HG03066 (cell line): ENCODE data around the gene FOXG1.

Source experiments
- ATAC-seq: cut with Tn5 transposase; IDR thresholded peaks from one replicate; pipeline ENCODE4 v1.9.1; 2021; ENCODE audit warnings: low read depth; ENCODE audit not compliant: unreplicated experiment

The FOXG1 gene

GRCh38 chr14:28774764-28775735 is 8.5 kb downstream of the FOXG1 start:
- ATAC-seq, result no peak

GRCh38 chr14:28776482-28777266 is 10.1 kb downstream of the FOXG1 start:
- ATAC-seq, result no peak

- no peak for ATAC-seq
Observed at GRCh38 chr14:28777471-28778137, 11.0 kb downstream of the FOXG1 start.

GRCh38 chr14:28778138-28779117 is 11.8 kb downstream of the FOXG1 start:
- no peak for ATAC-seq

- no peak for ATAC-seq
Observed at GRCh38 chr14:28779456-28779855, 12.9 kb downstream of the FOXG1 start.

GRCh38 chr14:28780843-28781820 is 14.5 kb downstream of the FOXG1 start:
- no peak for ATAC-seq

GRCh38 chr14:28782301-28782700 is 15.7 kb downstream of the FOXG1 start:
- ATAC-seq, result no peak

GRCh38 chr14:28783664-28784063 is 17.1 kb downstream of the FOXG1 start:
- no peak for ATAC-seq

GRCh38 chr14:28784096-28785048 is 17.8 kb downstream of the FOXG1 start:
- ATAC-seq, result no peak

- peak; percentile 58 for ATAC-seq
Observed at GRCh38 chr14:28785096-28785952, 18.7 kb downstream of the FOXG1 start.

- ATAC-seq, result no peak
Observed at GRCh38 chr14:28807518-28807917, 40.9 kb downstream of the FOXG1 start.

- ATAC-seq, result no peak
Observed at GRCh38 chr14:28813810-28814209, 47.2 kb downstream of the FOXG1 start.
